Endothelial cell (in vitro differentiated cells): ENCODE measurements around the gene ANKRD65. TPM values are rescaled to one million over a fixed set of nuclear protein-coding genes. Genes with fewer than 3 reads are reported as not detected.
"Not testable (repeated sequence)": the region's sequence is repeated elsewhere in the genome, so short reads cannot be mapped to it uniquely, and the experiment has no call there.

Experiments
- DNase-seq: peaks from one replicate; pipeline ENCODE4 v3.0.0; 2021; ENCODE audit warnings: low spot score
- H3K27ac Mint-ChIP-seq: one replicate; pipeline ENCODE4 v1.8.0; 2021; ENCODE audit warnings: mixed read lengths, inconsistent platforms; ENCODE audit not compliant: unreplicated experiment
- H3K27me3 Mint-ChIP-seq: one replicate; pipeline ENCODE4 v1.8.0; 2021; ENCODE audit warnings: mild to moderate bottlenecking, moderate library complexity, mixed read lengths, inconsistent platforms; ENCODE audit not compliant: unreplicated experiment
- H3K36me3 Mint-ChIP-seq: one replicate; pipeline ENCODE4 v1.8.0; 2021; ENCODE audit warnings: mild to moderate bottlenecking, low read depth, mixed read lengths, inconsistent platforms; ENCODE audit not compliant: unreplicated experiment
- H3K4me1 Mint-ChIP-seq: one replicate; pipeline ENCODE4 v1.8.0; 2021; ENCODE audit warnings: mild to moderate bottlenecking, mixed read lengths, inconsistent platforms; ENCODE audit not compliant: unreplicated experiment
- H3K4me3 Mint-ChIP-seq: one replicate; pipeline ENCODE4 v1.8.0; 2021; ENCODE audit warnings: mild to moderate bottlenecking, mixed read lengths, inconsistent platforms; ENCODE audit not compliant: unreplicated experiment
- H3K9me3 Mint-ChIP-seq: one replicate; pipeline ENCODE4 v1.8.0; 2021; ENCODE audit warnings: mixed read lengths, inconsistent platforms; ENCODE audit not compliant: unreplicated experiment
- CTCF ChIP-seq: fragments of 200-600 bp; sonication (generic); IDR thresholded peaks from one replicate; pipeline ENCODE4 v1.5.0; 2021; ENCODE audit warnings: antibody characterized with exemption; ENCODE audit not compliant: unreplicated experiment
- total RNA-seq: library from RNA; stranded (reverse); fragmentation: NEBNext Ultra II Directional; extraction: Animal tissue kit (Norgen Biotek cat#: 25700); gene quantifications from one replicate; pipeline ENCODE4 v1.2.1, GENCODE V29; 2021; ENCODE audit not compliant: unreplicated experiment

Gene ANKRD65
- total RNA-seq, 1 donor from 2014 or later, result 0.31 TPM

GRCh38 chr1:1385931-1386330, 35.1 kb downstream of the ANKRD65 start:
- H3K4me1 Mint-ChIP-seq, result peaks cover under 1% of the 10 kb centered on the region
- DNase-seq, result no peak
- peaks cover 42% of the 10 kb centered on the region for H3K36me3 Mint-ChIP-seq
- H3K9me3 Mint-ChIP-seq, result no peaks in the 10 kb centered on the region
- TF ChIP-seq CTCF, result no peak
- no peak overlapping the region for H3K4me3 Mint-ChIP-seq
- peaks cover 3% of the 10 kb centered on the region for H3K27me3 Mint-ChIP-seq
- no peak overlapping the region for H3K27ac Mint-ChIP-seq

- not testable (repeated sequence) for H3K4me1 Mint-ChIP-seq, H3K27ac Mint-ChIP-seq, H3K9me3 Mint-ChIP-seq, H3K27me3 Mint-ChIP-seq, DNase-seq, H3K4me3 Mint-ChIP-seq
- peaks cover 37% of the 10 kb centered on the region for H3K36me3 Mint-ChIP-seq
These were observed 35.7 kb downstream of the ANKRD65 start for GRCh38 chr1:1385339-1385738.

- TF ChIP-seq CTCF, result no peak
- Mint-ChIP-seq H3K9me3 (no peaks in the 10 kb centered on the region), H3K27me3 (peaks cover 3% of the 10 kb centered on the region), H3K4me1 (no peaks in the 10 kb centered on the region), H3K27ac (no peak overlapping the region), H3K4me3 (no peak overlapping the region), H3K36me3 (peaks cover 12% of the 10 kb centered on the region)
- no peak for DNase-seq
These were observed 39.8 kb downstream of the ANKRD65 start for GRCh38 chr1:1381294-1381693.

- peaks cover 11% of the 10 kb centered on the region for H3K36me3 Mint-ChIP-seq
- H3K4me1 Mint-ChIP-seq, result no peaks in the 10 kb centered on the region
- peaks cover 3% of the 10 kb centered on the region for H3K27me3 Mint-ChIP-seq
- H3K9me3 Mint-ChIP-seq, result no peaks in the 10 kb centered on the region
- DNase-seq, result no peak
- H3K27ac Mint-ChIP-seq, result no peak overlapping the region
- no peak overlapping the region for H3K4me3 Mint-ChIP-seq
- no peak for TF ChIP-seq CTCF
These were observed 40.2 kb downstream of the ANKRD65 start for GRCh38 chr1:1380860-1381259.

GRCh38 chr1:1377540-1378205, 43.4 kb downstream of the ANKRD65 start:
- peaks cover 10% of the 10 kb centered on the region for H3K36me3 Mint-ChIP-seq
- H3K4me3 Mint-ChIP-seq, result no peak overlapping the region
- peaks cover 4% of the 10 kb centered on the region for H3K27me3 Mint-ChIP-seq
- no peak for TF ChIP-seq CTCF
- H3K4me1 Mint-ChIP-seq, result peaks cover 4% of the 10 kb centered on the region
- no peaks in the 10 kb centered on the region for H3K9me3 Mint-ChIP-seq
- peak overlapping the region; percentile 48 for H3K27ac Mint-ChIP-seq
- DNase-seq, result no peak
